Measurements from ENCODE around the gene PXK. TPM values are rescaled to one million over a fixed set of nuclear protein-coding genes. Genes with fewer than 3 reads are reported as not detected.

Gene PXK
- total and polyA plus RNA-seq, 2 donors from 2014 or later = 21.6 to 24.8 TPM

- TF ChIP-seq CTCF (IDR thresholded peaks at IDR 0.05; ENCODE audit: borderline replicate concordance, extremely low read depth, insufficient read depth) = no peak
- Histone ChIP-seq H3K4me1 (ENCODE audit: control insufficient read depth in 2 of 3, insufficient read depth in 2 of 3, low read depth in 1 of 3, low read length in 3 of 3) (peaks cover 0 to 5% (median 3%) of the 10 kb centered on the region in 3 donors), H3K9me3 (ENCODE audit: control insufficient read depth in 2 of 3, insufficient read depth in 1 of 3, low read length in 3 of 3) (no peaks in the 10 kb centered on the region), H3K9ac (ENCODE audit: low read length in 3 of 3) (no peak overlapping the region), H3K27ac (ENCODE audit: low read depth in 2 of 2, low read length in 2 of 2) (no peak overlapping the region), H3K4me3 (ENCODE audit: low read length in 3 of 3) (no peak overlapping the region), H3K36me3 (ENCODE audit: control insufficient read depth in 2 of 3, insufficient read depth in 3 of 3, low read length in 3 of 3) (no peaks in the 10 kb centered on the region), H3K27me3 (ENCODE audit: control insufficient read depth, insufficient read depth, low read length) (no peaks in the 10 kb centered on the region)
- intact Hi-C loops (cut with DNase I) = no loop called here
- DNase-seq = no peak
- no peak for FAIRE-seq
Observed at GRCh38 chr3:58359621-58360020, 26.9 kb downstream of the PXK start.

- no peaks in the 10 kb centered on the region for H3K27me3 ChIP-seq (ENCODE audit: control insufficient read depth, insufficient read depth, low read length)
- no peak for TF ChIP-seq CTCF (IDR thresholded peaks at IDR 0.05; ENCODE audit: borderline replicate concordance, extremely low read depth, insufficient read depth)
- intact Hi-C loops (cut with DNase I) = no loop called here
- H3K9me3 ChIP-seq (ENCODE audit: control insufficient read depth in 2 of 3, insufficient read depth in 1 of 3, low read length in 3 of 3) = no peaks in the 10 kb centered on the region
- DNase-seq (no peak), FAIRE-seq (no peak)
- H3K4me3 ChIP-seq (ENCODE audit: low read length in 3 of 3) = no peak overlapping the region
- no peaks in the 10 kb centered on the region for H3K36me3 ChIP-seq (ENCODE audit: control insufficient read depth in 2 of 3, insufficient read depth in 3 of 3, low read length in 3 of 3)
- no peak overlapping the region for H3K27ac ChIP-seq (ENCODE audit: low read depth in 2 of 2, low read length in 2 of 2)
- H3K9ac ChIP-seq (ENCODE audit: low read length in 3 of 3) = no peak overlapping the region
- H3K4me1 ChIP-seq (ENCODE audit: control insufficient read depth in 2 of 3, insufficient read depth in 2 of 3, low read depth in 1 of 3, low read length in 3 of 3) = peaks cover 0 to 5% (median 3%) of the 10 kb centered on the region in 3 donors
Observed at GRCh38 chr3:58361866-58362265, 29.2 kb downstream of the PXK start.

GRCh38 chr3:58366699-58367098, 34.0 kb downstream of the PXK start:
- FAIRE-seq = no peak

More at GRCh38 chr3:58366699-58367098, 34.0 kb downstream of the PXK start:
- no peaks in the 10 kb centered on the region for H3K9me3 ChIP-seq (ENCODE audit: control insufficient read depth in 2 of 3, insufficient read depth in 1 of 3, low read length in 3 of 3)
- H3K27me3 ChIP-seq (ENCODE audit: control insufficient read depth, insufficient read depth, low read length) = no peaks in the 10 kb centered on the region
- DNase-seq = no peak
- TF ChIP-seq CTCF (IDR thresholded peaks at IDR 0.05; ENCODE audit: borderline replicate concordance, extremely low read depth, insufficient read depth) = no peak
- intact Hi-C loops (cut with DNase I) = no loop called here
- peaks cover 0 to 4% (median 0%) of the 10 kb centered on the region in 3 donors for H3K36me3 ChIP-seq (ENCODE audit: control insufficient read depth in 2 of 3, insufficient read depth in 3 of 3, low read length in 3 of 3)
- H3K4me3 ChIP-seq (ENCODE audit: low read length in 3 of 3) = no peak overlapping the region
- peaks cover 0 to 11% (median 4%) of the 10 kb centered on the region in 3 donors for H3K4me1 ChIP-seq (ENCODE audit: control insufficient read depth in 2 of 3, insufficient read depth in 2 of 3, low read depth in 1 of 3, low read length in 3 of 3)
- H3K9ac ChIP-seq (ENCODE audit: low read length in 3 of 3) = no peak overlapping the region
- no peak overlapping the region for H3K27ac ChIP-seq (ENCODE audit: low read depth in 2 of 2, low read length in 2 of 2)

Data from kidney (tissue), 14 donors.